ENCODE measurements around the gene UPF3B.
"Not testable (repeated sequence)": the region's sequence is repeated elsewhere in the genome, so short reads cannot be mapped to it uniquely, and the experiment has no call there.

Gene UPF3B

DNA sequence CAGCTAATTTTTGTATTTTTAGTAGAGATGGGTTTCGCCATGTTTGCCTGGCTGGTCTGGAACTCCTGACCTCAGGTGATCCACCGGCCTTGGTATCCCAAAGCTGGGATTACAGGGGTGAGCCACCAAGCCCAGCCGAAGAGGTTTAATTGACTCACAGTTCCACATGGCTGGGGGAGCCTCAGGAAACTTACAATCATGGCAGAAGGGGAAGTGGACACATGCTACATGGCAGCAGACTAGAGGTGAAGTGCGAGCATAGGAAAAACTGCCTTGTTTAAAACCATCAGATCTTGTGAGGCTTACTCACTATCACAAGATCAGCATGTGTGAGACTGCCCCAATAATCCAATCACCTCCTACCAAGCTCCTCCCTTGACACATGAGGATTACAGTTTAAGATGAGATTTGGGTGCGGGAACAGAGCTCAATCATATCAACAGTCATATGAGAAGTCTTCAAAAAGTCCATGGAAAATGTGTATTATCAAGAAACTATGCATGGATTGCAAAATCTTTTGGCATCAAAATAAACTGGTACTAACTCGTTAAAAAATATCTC is 35.6 kb downstream of the UPF3B start:
- no peak overlapping the region for H3K4me2 ChIP-seq
- H4K20me1 ChIP-seq (ENCODE audit: insufficient read depth), result no peaks in the 10 kb centered on the region
- no peak overlapping the region for H3K4me3 ChIP-seq (IDR thresholded peaks at IDR 0.05; ENCODE audit: insufficient read depth, low read depth, low read length)
- no peaks in the 10 kb centered on the region for H3K79me2 ChIP-seq (ENCODE audit: insufficient read depth, low read depth)
- no peak overlapping the region for H3K27ac ChIP-seq
- peaks cover 10% of the 10 kb centered on the region for H3K4me1 ChIP-seq (ENCODE audit: low read depth, poor library complexity, severe bottlenecking)
- no peaks in the 10 kb centered on the region for H3K27me3 ChIP-seq (ENCODE audit: insufficient read depth, low read depth)
- TF ChIP-seq, protein P1, sequence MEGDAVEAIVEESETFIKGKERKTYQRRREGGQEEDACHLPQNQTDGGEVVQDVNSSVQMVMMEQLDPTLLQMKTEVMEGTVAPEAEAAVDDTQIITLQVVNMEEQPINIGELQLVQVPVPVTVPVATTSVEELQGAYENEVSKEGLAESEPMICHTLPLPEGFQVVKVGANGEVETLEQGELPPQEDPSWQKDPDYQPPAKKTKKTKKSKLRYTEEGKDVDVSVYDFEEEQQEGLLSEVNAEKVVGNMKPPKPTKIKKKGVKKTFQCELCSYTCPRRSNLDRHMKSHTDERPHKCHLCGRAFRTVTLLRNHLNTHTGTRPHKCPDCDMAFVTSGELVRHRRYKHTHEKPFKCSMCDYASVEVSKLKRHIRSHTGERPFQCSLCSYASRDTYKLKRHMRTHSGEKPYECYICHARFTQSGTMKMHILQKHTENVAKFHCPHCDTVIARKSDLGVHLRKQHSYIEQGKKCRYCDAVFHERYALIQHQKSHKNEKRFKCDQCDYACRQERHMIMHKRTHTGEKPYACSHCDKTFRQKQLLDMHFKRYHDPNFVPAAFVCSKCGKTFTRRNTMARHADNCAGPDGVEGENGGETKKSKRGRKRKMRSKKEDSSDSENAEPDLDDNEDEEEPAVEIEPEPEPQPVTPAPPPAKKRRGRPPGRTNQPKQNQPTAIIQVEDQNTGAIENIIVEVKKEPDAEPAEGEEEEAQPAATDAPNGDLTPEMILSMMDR (conservative IDR thresholded peaks at IDR 0.05; ENCODE audit: low read depth, low read length), result no peak
- H3K36me3 ChIP-seq (ENCODE audit: insufficient read depth), result no peaks in the 10 kb centered on the region
- no peak overlapping the region for H3K9ac ChIP-seq
- no peak overlapping the region for H2AFZ ChIP-seq (ENCODE audit: low read depth)

- Histone ChIP-seq H3K27me3 (ENCODE audit: insufficient read depth, low read depth) (no peaks in the 10 kb centered on the region), H3K4me1 (ENCODE audit: low read depth, poor library complexity, severe bottlenecking) (peaks cover under 1% of the 10 kb centered on the region), H3K4me3 (IDR thresholded peaks at IDR 0.05; ENCODE audit: insufficient read depth, low read depth, low read length) (no peak overlapping the region), H3K9ac (no peak overlapping the region), H3K79me2 (ENCODE audit: insufficient read depth, low read depth) (no peaks in the 10 kb centered on the region), H3K36me3 (ENCODE audit: insufficient read depth) (no peaks in the 10 kb centered on the region), H3K4me2 (no peak overlapping the region), H4K20me1 (ENCODE audit: insufficient read depth) (no peaks in the 10 kb centered on the region), H3K27ac (no peak overlapping the region), H2AFZ (ENCODE audit: low read depth) (no peak overlapping the region)
- TF ChIP-seq, protein P1 (conservative IDR thresholded peaks at IDR 0.05; ENCODE audit: low read depth, low read length), result no peak
These were observed 36.5 kb downstream of the UPF3B start for GRCh38 chrX:119816300-119816699.

DNA sequence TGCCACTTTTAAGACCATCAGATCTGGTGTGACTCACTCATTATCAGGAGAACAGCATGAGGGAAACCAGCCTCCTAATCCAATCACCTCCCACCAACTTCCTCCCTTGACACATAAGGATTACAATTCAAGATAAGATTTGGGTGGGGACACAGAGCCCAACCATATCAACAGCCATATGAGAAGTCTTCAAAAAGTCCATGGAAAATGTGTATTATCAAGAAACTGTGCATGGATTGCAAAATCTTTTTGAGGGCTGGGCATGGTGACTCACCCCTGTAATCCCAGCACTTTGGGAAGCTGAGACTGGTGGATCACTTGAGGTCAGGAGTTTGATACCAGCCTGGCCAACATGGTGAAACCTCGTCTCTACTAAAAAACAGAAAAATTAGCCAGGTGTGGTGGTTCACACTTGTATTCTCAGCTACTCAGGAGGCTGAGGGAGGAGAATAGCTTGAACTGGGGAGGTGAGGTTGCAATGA is 43.5 kb downstream of the UPF3B start:
- no peak overlapping the region for H3K9ac ChIP-seq
- TF ChIP-seq, protein P1 (conservative IDR thresholded peaks at IDR 0.05; ENCODE audit: low read depth, low read length), result no peak
- H3K4me1 ChIP-seq (ENCODE audit: low read depth, poor library complexity, severe bottlenecking), result no peaks in the 10 kb centered on the region
- no peaks in the 10 kb centered on the region for H3K27me3 ChIP-seq (ENCODE audit: insufficient read depth, low read depth)
- no peak overlapping the region for H3K4me2 ChIP-seq
- no peaks in the 10 kb centered on the region for H3K36me3 ChIP-seq (ENCODE audit: insufficient read depth)
- H3K79me2 ChIP-seq (ENCODE audit: insufficient read depth, low read depth), result no peaks in the 10 kb centered on the region
- H3K4me3 ChIP-seq (IDR thresholded peaks at IDR 0.05; ENCODE audit: insufficient read depth, low read depth, low read length), result no peak overlapping the region
- H4K20me1 ChIP-seq (ENCODE audit: insufficient read depth), result no peaks in the 10 kb centered on the region
- no peak overlapping the region for H3K27ac ChIP-seq
- H2AFZ ChIP-seq (ENCODE audit: low read depth), result no peak overlapping the region

DNA sequence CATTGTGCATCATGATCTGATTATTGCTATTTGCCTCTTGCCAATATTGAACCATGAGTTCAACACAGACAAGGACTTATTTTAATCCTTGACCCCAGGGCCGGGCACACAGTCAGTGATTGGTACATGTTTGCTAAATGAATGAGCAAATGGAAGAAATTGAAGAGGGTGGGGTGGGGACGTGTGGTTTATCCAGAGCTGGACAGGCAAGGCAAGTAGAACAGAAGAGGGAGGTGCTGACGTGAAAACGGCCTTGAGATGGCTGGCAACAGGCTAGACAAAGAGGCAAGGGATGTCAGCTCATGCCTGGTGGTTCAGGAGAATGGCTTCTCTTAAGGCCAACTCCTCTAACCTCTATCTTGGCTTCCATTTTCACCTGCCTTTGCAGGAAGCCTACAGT is 44.3 kb downstream of the UPF3B start:
- not testable (repeated sequence) for H3K4me1 ChIP-seq (ENCODE audit: low read depth, poor library complexity, severe bottlenecking); H2AFZ ChIP-seq (ENCODE audit: low read depth); H4K20me1 ChIP-seq (ENCODE audit: insufficient read depth); H3K36me3 ChIP-seq (ENCODE audit: insufficient read depth); H3K9ac ChIP-seq; H3K4me3 ChIP-seq (IDR thresholded peaks at IDR 0.05; ENCODE audit: insufficient read depth, low read depth, low read length); H3K79me2 ChIP-seq (ENCODE audit: insufficient read depth, low read depth); H3K4me2 ChIP-seq; H3K27me3 ChIP-seq (ENCODE audit: insufficient read depth, low read depth); H3K27ac ChIP-seq

GRCh38 chrX:119802546-119802945 is 50.2 kb downstream of the UPF3B start:
- no peak overlapping the region for H3K4me3 ChIP-seq (IDR thresholded peaks at IDR 0.05; ENCODE audit: insufficient read depth, low read depth, low read length)
- no peak overlapping the region for H3K27ac ChIP-seq
- no peaks in the 10 kb centered on the region for H3K4me1 ChIP-seq (ENCODE audit: low read depth, poor library complexity, severe bottlenecking)
- no peaks in the 10 kb centered on the region for H3K79me2 ChIP-seq (ENCODE audit: insufficient read depth, low read depth)
- no peaks in the 10 kb centered on the region for H4K20me1 ChIP-seq (ENCODE audit: insufficient read depth)
- no peaks in the 10 kb centered on the region for H3K27me3 ChIP-seq (ENCODE audit: insufficient read depth, low read depth)
- TF ChIP-seq, protein P1 (conservative IDR thresholded peaks at IDR 0.05; ENCODE audit: low read depth, low read length), result no peak
- H3K36me3 ChIP-seq (ENCODE audit: insufficient read depth), result no peaks in the 10 kb centered on the region
- H3K4me2 ChIP-seq, result no peak overlapping the region
- no peak overlapping the region for H3K9ac ChIP-seq
- no peak overlapping the region for H2AFZ ChIP-seq (ENCODE audit: low read depth)

Data from KMS-11 (cell line).